Body of pancreas (tissue), 4 donors: ENCODE data around the gene TRAF3.

ENCODE experiments used
- CTCF ChIP-seq, 7 experiments: fragments of 450-650 bp in 4 of 7; fragments of 200-600 bp in 3 of 7; sonication (generic) in 3 of 7; IDR thresholded peaks; one replicate each; pipeline ENCODE4 v1.5.1; 2016 to 2019; ENCODE audit warnings: antibody characterized with exemption in 7 of 7
- POLR2A ChIP-seq, 3 donors: fragments of 450-650 bp; IDR thresholded peaks; one replicate each; pipeline ENCODE4 v1.6.1; 2016; ENCODE audit warnings: antibody characterized with exemption in 3 of 3, mild to moderate bottlenecking in 2 of 3

DNA sequence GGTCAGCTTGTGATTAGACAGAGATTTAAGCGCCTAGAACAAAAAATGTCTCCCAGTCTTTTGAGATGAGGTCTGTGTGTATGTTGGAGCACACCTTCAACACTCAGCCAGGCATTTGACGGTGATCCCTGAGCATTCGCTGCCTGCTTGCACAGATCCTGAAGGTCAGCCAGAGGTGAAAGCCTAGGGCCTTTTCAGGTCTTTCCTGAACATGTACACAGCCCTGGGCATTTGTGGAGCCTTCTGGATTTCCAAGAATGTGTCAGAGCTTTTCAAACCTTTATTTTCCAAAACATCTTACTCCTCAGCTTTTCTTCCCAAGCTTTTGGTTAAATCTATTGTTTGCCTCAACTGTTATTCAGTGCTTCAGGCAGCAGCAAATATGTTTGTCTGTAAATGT lies 86.1 kb downstream of the TRAF3 start:
- TF ChIP-seq CTCF (IDR thresholded peaks at IDR 0.05) (no peak), POLR2A (IDR thresholded peaks at IDR 0.05) (no peak)
